Right renal cortex interstitium (tissue), 3 donors: ENCODE measurements around the gene EGFL7. TPM values are rescaled to one million over a fixed set of nuclear protein-coding genes. Genes with fewer than 3 reads are reported as not detected.

ENCODE experiments used
- DNase-seq, 3 donors: peaks; one replicate each; pipeline ENCODE4 v3.0.0-alpha.2; 2013; ENCODE audit warnings: low read depth in 3 of 3, low spot score in 2 of 3
- polyA plus RNA-seq, 3 donors: library from polyadenylated mRNA; unstranded; fragments of 120-200 nt; gene quantifications; one replicate each; pipeline ENCODE4 v1.2.1, GENCODE V29; 2013; ENCODE audit not compliant: insufficient read length in 3 of 3

EGFL7 gene
- polyA plus RNA-seq, 3 donors, result 42.9 to 51.6 (median 48.2) TPM

GRCh38 chr9:136643596-136644342, 18.9 kb upstream of the EGFL7 start:
- no peak for DNase-seq

GRCh38 chr9:136644343-136644592, 18.4 kb upstream of the EGFL7 start:
- DNase-seq, result no peak

- no peak for DNase-seq
These were observed 17.9 kb upstream of the EGFL7 start for GRCh38 chr9:136644593-136645351.

GRCh38 chr9:136645352-136645902, 17.3 kb upstream of the EGFL7 start:
- no peak for DNase-seq

GRCh38 chr9:136645903-136646754, 16.6 kb upstream of the EGFL7 start:
- no peak for DNase-seq

GRCh38 chr9:136646827-136647711, 15.6 kb upstream of the EGFL7 start:
- no peak for DNase-seq

- no peak for DNase-seq
These were observed 14.0 kb upstream of the EGFL7 start for GRCh38 chr9:136648751-136649150.

- DNase-seq, result no peak
These were observed 12.7 kb upstream of the EGFL7 start for GRCh38 chr9:136650021-136650420.

GRCh38 chr9:136650648-136651047, 12.1 kb upstream of the EGFL7 start:
- DNase-seq, result no peak

- DNase-seq, result no peak
These were observed 10.9 kb upstream of the EGFL7 start for GRCh38 chr9:136651860-136652259.

GRCh38 chr9:136653323-136654079, 9.2 kb upstream of the EGFL7 start:
- DNase-seq, result no peak

- no peak for DNase-seq
These were observed 7.7 kb upstream of the EGFL7 start for GRCh38 chr9:136654820-136655535.

GRCh38 chr9:136655536-136656182, 7.1 kb upstream of the EGFL7 start:
- no peak for DNase-seq

GRCh38 chr9:136656183-136656738, 6.5 kb upstream of the EGFL7 start:
- no peak for DNase-seq

GRCh38 chr9:136656795-136657611, 5.7 kb upstream of the EGFL7 start:
- DNase-seq, result no peak

- DNase-seq, result no peak
These were observed 4.5 kb upstream of the EGFL7 start for GRCh38 chr9:136657974-136658848.
